Measurements from ENCODE around the gene ULK2. TPM values are rescaled to one million over a fixed set of nuclear protein-coding genes. Genes with fewer than 3 reads are reported as not detected.

The ULK2 gene
- total and polyA plus RNA-seq, 2 donors (not counting 1 experiment from before 2014, with no cell fraction given): 2.0 to 2.9 TPM

- no peak overlapping the region for H3K4me2 ChIP-seq (replicated peaks; ENCODE audit: low read depth, low read length, poor library complexity, severe bottlenecking)
- no peak for TF ChIP-seq EZH2 (IDR thresholded peaks at IDR 0.05; ENCODE audit: borderline replicate concordance, insufficient read depth, low read depth, low read length, poor library complexity, severe bottlenecking)
- no peak for TF ChIP-seq CTCF (IDR thresholded peaks at IDR 0.05)
- ChIA-PET CTCF (interaction anchor here (1.0 to 1.6 kb wide), 6 partner anchors 8 to 259 kb away, joined by 3 to 4 read pairs (median 3); no protein-coding TSS in a partner anchor), POLR2A (no interaction called here)
- H2AFZ ChIP-seq (ENCODE audit: insufficient read depth, low read depth, low read length, poor library complexity, severe bottlenecking): no peak overlapping the region
- H3K27ac Mint-ChIP-seq: no peak overlapping the region
- H3K27me3 ChIP-seq (replicated peaks in 1 of 4; ENCODE audit: control extremely low read depth in 1 of 4, control insufficient read depth in 3 of 4, insufficient read depth in 4 of 4, low read length in 3 of 4): no peaks in the 10 kb centered on the region
- H3K9ac ChIP-seq (ENCODE audit: low read length): no peak overlapping the region
- no peaks in the 10 kb centered on the region for H3K27me3 Mint-ChIP-seq
- no peaks in the 10 kb centered on the region for H3K79me2 ChIP-seq (ENCODE audit: control insufficient read depth, insufficient read depth, low read length)
- intact Hi-C loops (cut with micrococcal nuclease): no loop called here
- no peaks in the 10 kb centered on the region for H3K9me3 ChIP-seq (ENCODE audit: control extremely low read depth in 1 of 3, control insufficient read depth in 2 of 3, insufficient read depth in 1 of 3, low read length in 2 of 3)
- no peaks in the 10 kb centered on the region for H4K20me1 ChIP-seq (ENCODE audit: control insufficient read depth, insufficient read depth, low read length, poor library complexity, severe bottlenecking)
- H3K36me3 ChIP-seq (replicated peaks in 1 of 2; ENCODE audit: control extremely low read depth in 1 of 2, control insufficient read depth in 1 of 2, extremely low read depth in 1 of 2, insufficient read depth in 2 of 2, low read length in 1 of 2): no peaks in the 10 kb centered on the region
- H3K4me1 ChIP-seq (ENCODE audit: control insufficient read depth in 2 of 2, insufficient read depth in 2 of 2, low read length in 2 of 2): no peaks in the 10 kb centered on the region
- H3K27ac ChIP-seq (ENCODE audit: low read length in 2 of 2): no peak overlapping the region
- no peak overlapping the region for H3K4me3 Mint-ChIP-seq
- no peak for DNase-seq
- 80% methylated on average over 4 of the region's 7 CpGs for WGBS (ENCODE audit: insufficient coverage)
- no peak overlapping the region for H3K4me3 ChIP-seq (ENCODE audit: control extremely low read depth in 1 of 5, extremely low read depth in 1 of 5, insufficient read depth in 1 of 5, low read depth in 2 of 5, low read length in 4 of 5)
- no peaks in the 10 kb centered on the region for H3K4me1 Mint-ChIP-seq
- H3K9me3 Mint-ChIP-seq (ENCODE audit: insufficient read depth): no peaks in the 10 kb centered on the region
- ATAC-seq (ENCODE audit: low read depth): no peak
Observed at GRCh38 chr17:19771971-19772630, 95.6 kb downstream of the ULK2 start.

GRCh38 chr17:19770985-19771735, 96.6 kb downstream of the ULK2 start:
- Histone ChIP-seq H3K36me3 (replicated peaks in 1 of 2; ENCODE audit: control extremely low read depth in 1 of 2, control insufficient read depth in 1 of 2, extremely low read depth in 1 of 2, insufficient read depth in 2 of 2, low read length in 1 of 2) (no peaks in the 10 kb centered on the region), H3K4me2 (replicated peaks; ENCODE audit: low read depth, low read length, poor library complexity, severe bottlenecking) (no peak overlapping the region), H2AFZ (ENCODE audit: insufficient read depth, low read depth, low read length, poor library complexity, severe bottlenecking) (no peak overlapping the region), H3K27me3 (replicated peaks in 1 of 4; ENCODE audit: control extremely low read depth in 1 of 4, control insufficient read depth in 3 of 4, insufficient read depth in 4 of 4, low read length in 3 of 4) (no peaks in the 10 kb centered on the region), H3K9ac (ENCODE audit: low read length) (no peak overlapping the region), H3K27ac (ENCODE audit: low read length in 2 of 2) (no peak overlapping the region), H3K9me3 (ENCODE audit: control extremely low read depth in 1 of 3, control insufficient read depth in 2 of 3, insufficient read depth in 1 of 3, low read length in 2 of 3) (no peaks in the 10 kb centered on the region), H3K4me3 (ENCODE audit: control extremely low read depth in 1 of 5, extremely low read depth in 1 of 5, insufficient read depth in 1 of 5, low read depth in 2 of 5, low read length in 4 of 5) (no peak overlapping the region), H4K20me1 (ENCODE audit: control insufficient read depth, insufficient read depth, low read length, poor library complexity, severe bottlenecking) (no peaks in the 10 kb centered on the region), H3K79me2 (ENCODE audit: control insufficient read depth, insufficient read depth, low read length) (no peaks in the 10 kb centered on the region), H3K4me1 (ENCODE audit: control insufficient read depth in 2 of 2, insufficient read depth in 2 of 2, low read length in 2 of 2) (no peaks in the 10 kb centered on the region)
- Mint-ChIP-seq H3K4me3 (no peak overlapping the region), H3K4me1 (no peaks in the 10 kb centered on the region), H3K9me3 (ENCODE audit: insufficient read depth) (no peaks in the 10 kb centered on the region), H3K27ac (no peak overlapping the region), H3K27me3 (no peaks in the 10 kb centered on the region)
- intact Hi-C loops (cut with micrococcal nuclease): no loop called here
- ChIA-PET POLR2A (no interaction called here), CTCF (interaction anchor here (1.1 to 1.6 kb wide), 4 partner anchors 9 to 258 kb away, joined by 3 to 5 read pairs (median 4); no protein-coding TSS in a partner anchor)
- no peak for TF ChIP-seq CTCF (IDR thresholded peaks at IDR 0.05)
- TF ChIP-seq EZH2 (IDR thresholded peaks at IDR 0.05; ENCODE audit: borderline replicate concordance, insufficient read depth, low read depth, low read length, poor library complexity, severe bottlenecking): no peak
- DNase-seq (no peak), ATAC-seq (ENCODE audit: low read depth) (no peak)
- 97% methylated on average over 6 of the region's 6 CpGs for whole genome bisulfite sequencing (ENCODE audit: insufficient coverage)

All from B cell (primary cell).